ENCODE data around the gene ZBED3. TPM values are rescaled to one million over a fixed set of nuclear protein-coding genes. Genes with fewer than 3 reads are reported as not detected.
"Not testable (repeated sequence)": the region's sequence is repeated elsewhere in the genome, so short reads cannot be mapped to it uniquely, and the experiment has no call there.

Gene ZBED3
- 12.3 TPM for polyA plus RNA-seq (2012; ENCODE audit: insufficient read depth, insufficient read length)

- DNase-seq (ENCODE audit: low read depth, low spot score), result peak; percentile 80
- H3K4me3 ChIP-seq (ENCODE audit: low read length), result peak within 1 kb of the TSS; percentile 87
Measured at GRCh38 chr5:77086689-77087483, at the start of gene ZBED3. Gene ZBED3, minus strand, starts transcription at chr5:77087285. Its CDS starts 9,407 bp downstream, at chr5:77077878.

GRCh38 chr5:77133061-77133758 lies 46.1 kb upstream of the ZBED3 start:
- DNase-seq (ENCODE audit: low read depth, low spot score), result no peak
- H3K4me3 ChIP-seq (ENCODE audit: low read length), result no peak overlapping the region

- H3K4me3 ChIP-seq (ENCODE audit: low read length), result no peak overlapping the region
- no peak for DNase-seq (ENCODE audit: low read depth, low spot score)
Measured at GRCh38 chr5:77131361-77131760, 44.3 kb upstream of the ZBED3 start.

GRCh38 chr5:77129391-77129990 lies 42.4 kb upstream of the ZBED3 start:
- peak; percentile 40 for DNase-seq (ENCODE audit: low read depth, low spot score)
- H3K4me3 ChIP-seq (ENCODE audit: low read length), result no peak overlapping the region

GRCh38 chr5:77128411-77129061 lies 41.5 kb upstream of the ZBED3 start:
- H3K4me3 ChIP-seq (ENCODE audit: low read length), result no peak overlapping the region
- no peak for DNase-seq (ENCODE audit: low read depth, low spot score)

GRCh38 chr5:77123057-77123456 lies 36.0 kb upstream of the ZBED3 start:
- H3K4me3 ChIP-seq (ENCODE audit: low read length), result no peak overlapping the region
- DNase-seq (ENCODE audit: low read depth, low spot score), result no peak

- no peak for DNase-seq (ENCODE audit: low read depth, low spot score)
- no peak overlapping the region for H3K4me3 ChIP-seq (ENCODE audit: low read length)
Measured at GRCh38 chr5:77120706-77121105, 33.6 kb upstream of the ZBED3 start.

GRCh38 chr5:77120086-77120485 lies 33.0 kb upstream of the ZBED3 start:
- DNase-seq (ENCODE audit: low read depth, low spot score), result no peak
- H3K4me3 ChIP-seq (ENCODE audit: low read length), result no peak overlapping the region

- no peak overlapping the region for H3K4me3 ChIP-seq (ENCODE audit: low read length)
- DNase-seq (ENCODE audit: low read depth, low spot score), result no peak
Measured at GRCh38 chr5:77117161-77117560, 30.1 kb upstream of the ZBED3 start.

GRCh38 chr5:77107035-77107434 lies 19.9 kb upstream of the ZBED3 start:
- not testable (repeated sequence) for DNase-seq (ENCODE audit: low read depth, low spot score); H3K4me3 ChIP-seq (ENCODE audit: low read length)

- DNase-seq (ENCODE audit: low read depth, low spot score), result no peak
- H3K4me3 ChIP-seq (ENCODE audit: low read length), result no peak overlapping the region
Measured at GRCh38 chr5:77104813-77105212, 17.7 kb upstream of the ZBED3 start.

GRCh38 chr5:77103457-77103856 lies 16.4 kb upstream of the ZBED3 start:
- no peak overlapping the region for H3K4me3 ChIP-seq (ENCODE audit: low read length)
- no peak for DNase-seq (ENCODE audit: low read depth, low spot score)

- no peak overlapping the region for H3K4me3 ChIP-seq (ENCODE audit: low read length)
Measured at GRCh38 chr5:77102549-77102948, 15.5 kb upstream of the ZBED3 start.

GRCh38 chr5:77101298-77101697 lies 14.2 kb upstream of the ZBED3 start:
- no peak for DNase-seq (ENCODE audit: low read depth, low spot score)
- H3K4me3 ChIP-seq (ENCODE audit: low read length), result no peak overlapping the region

More at GRCh38 chr5:77102549-77102948, 15.5 kb upstream of the ZBED3 start:
- no peak for DNase-seq (ENCODE audit: low read depth, low spot score)

GRCh38 chr5:77095189-77095588 lies 8.1 kb upstream of the ZBED3 start:
- H3K4me3 ChIP-seq (ENCODE audit: low read length), result no peak overlapping the region
- DNase-seq (ENCODE audit: low read depth, low spot score), result no peak

- no peak for DNase-seq (ENCODE audit: low read depth, low spot score)
- H3K4me3 ChIP-seq (ENCODE audit: low read length), result peak overlapping the region; percentile 87
Measured at GRCh38 chr5:77087484-77088261, 588 bp upstream of the ZBED3 start.

GRCh38 chr5:77086368-77086688 lies 757 bp downstream of the ZBED3 start:
- peak overlapping the region; percentile 87 for H3K4me3 ChIP-seq (ENCODE audit: low read length)
- DNase-seq (ENCODE audit: low read depth, low spot score), result no peak

- no peak overlapping the region for H3K4me3 ChIP-seq (ENCODE audit: low read length)
- DNase-seq (ENCODE audit: low read depth, low spot score), result no peak
Measured at GRCh38 chr5:77083088-77083487, 4.0 kb downstream of the ZBED3 start.

GRCh38 chr5:77082280-77082679 lies 4.8 kb downstream of the ZBED3 start:
- DNase-seq (ENCODE audit: low read depth, low spot score), result no peak
- no peak overlapping the region for H3K4me3 ChIP-seq (ENCODE audit: low read length)

All from Jurkat, Clone E6-1 (cell line).